ENCODE results near the gene REC8.
"Not testable (repeated sequence)": the region's sequence is repeated elsewhere in the genome, so short reads cannot be mapped to it uniquely, and the experiment has no call there.

DNA sequence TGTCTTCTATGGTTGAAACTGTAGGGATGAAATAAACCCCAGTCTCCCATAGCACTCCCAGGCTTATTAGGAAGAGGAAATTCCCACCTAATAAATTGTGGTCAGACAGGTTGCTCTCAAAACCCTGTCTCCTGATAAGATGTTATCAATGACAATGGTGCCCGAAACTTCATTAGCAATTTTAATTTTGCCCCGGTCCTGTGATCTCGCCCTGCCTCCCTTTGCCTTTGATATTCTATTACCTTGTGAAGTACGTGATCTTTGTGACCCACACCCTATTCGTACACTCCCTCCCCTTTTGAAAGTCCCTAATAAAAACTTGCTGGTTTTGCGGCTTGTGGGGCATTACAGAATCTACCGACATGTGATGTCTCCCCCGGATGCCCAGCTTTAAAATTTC is 30.7 kb downstream of the REC8 start:
- TF ChIP-seq, protein P1, sequence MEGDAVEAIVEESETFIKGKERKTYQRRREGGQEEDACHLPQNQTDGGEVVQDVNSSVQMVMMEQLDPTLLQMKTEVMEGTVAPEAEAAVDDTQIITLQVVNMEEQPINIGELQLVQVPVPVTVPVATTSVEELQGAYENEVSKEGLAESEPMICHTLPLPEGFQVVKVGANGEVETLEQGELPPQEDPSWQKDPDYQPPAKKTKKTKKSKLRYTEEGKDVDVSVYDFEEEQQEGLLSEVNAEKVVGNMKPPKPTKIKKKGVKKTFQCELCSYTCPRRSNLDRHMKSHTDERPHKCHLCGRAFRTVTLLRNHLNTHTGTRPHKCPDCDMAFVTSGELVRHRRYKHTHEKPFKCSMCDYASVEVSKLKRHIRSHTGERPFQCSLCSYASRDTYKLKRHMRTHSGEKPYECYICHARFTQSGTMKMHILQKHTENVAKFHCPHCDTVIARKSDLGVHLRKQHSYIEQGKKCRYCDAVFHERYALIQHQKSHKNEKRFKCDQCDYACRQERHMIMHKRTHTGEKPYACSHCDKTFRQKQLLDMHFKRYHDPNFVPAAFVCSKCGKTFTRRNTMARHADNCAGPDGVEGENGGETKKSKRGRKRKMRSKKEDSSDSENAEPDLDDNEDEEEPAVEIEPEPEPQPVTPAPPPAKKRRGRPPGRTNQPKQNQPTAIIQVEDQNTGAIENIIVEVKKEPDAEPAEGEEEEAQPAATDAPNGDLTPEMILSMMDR (IDR thresholded peaks at IDR 0.05) = not testable (repeated sequence)
- not testable (repeated sequence) for TF ChIP-seq POLR2A (IDR thresholded peaks at IDR 0.05)
